ENCODE data around the gene PDE3B. TPM values are rescaled to one million over a fixed set of nuclear protein-coding genes. Genes with fewer than 3 reads are reported as not detected.

PDE3B gene
- total RNA-seq = 2.8 and 3.4 TPM in 2 replicates

DNA sequence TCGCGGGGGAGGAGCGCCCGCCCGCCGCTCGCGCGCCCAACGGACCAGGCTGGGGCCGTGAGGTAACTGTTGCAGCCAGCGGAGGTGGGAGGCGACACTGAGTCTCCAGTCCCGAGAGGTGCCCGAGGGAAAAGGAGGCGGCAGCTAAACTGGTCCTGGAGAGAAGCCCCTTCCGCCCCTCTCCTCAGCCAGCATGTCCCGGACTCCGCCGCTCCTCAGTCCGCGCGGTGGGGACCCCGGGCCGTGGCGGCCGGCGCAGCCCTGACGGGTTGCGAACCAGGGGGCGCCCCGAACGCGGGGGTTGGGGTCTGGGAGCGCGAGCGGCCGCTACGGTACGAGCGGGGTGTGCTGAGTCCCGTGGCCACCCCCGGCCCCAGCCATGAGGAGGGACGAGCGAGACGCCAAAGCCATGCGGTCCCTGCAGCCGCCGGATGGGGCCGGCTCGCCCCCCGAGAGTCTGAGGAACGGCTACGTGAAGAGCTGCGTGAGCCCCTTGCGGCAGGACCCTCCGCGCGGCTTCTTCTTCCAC is at the start of gene PDE3B:
PDE3B (plus strand) TSS at position 108 of the 529 bp plus-strand sequence; CDS start at position 380, 272 bp downstream.

DNA sequence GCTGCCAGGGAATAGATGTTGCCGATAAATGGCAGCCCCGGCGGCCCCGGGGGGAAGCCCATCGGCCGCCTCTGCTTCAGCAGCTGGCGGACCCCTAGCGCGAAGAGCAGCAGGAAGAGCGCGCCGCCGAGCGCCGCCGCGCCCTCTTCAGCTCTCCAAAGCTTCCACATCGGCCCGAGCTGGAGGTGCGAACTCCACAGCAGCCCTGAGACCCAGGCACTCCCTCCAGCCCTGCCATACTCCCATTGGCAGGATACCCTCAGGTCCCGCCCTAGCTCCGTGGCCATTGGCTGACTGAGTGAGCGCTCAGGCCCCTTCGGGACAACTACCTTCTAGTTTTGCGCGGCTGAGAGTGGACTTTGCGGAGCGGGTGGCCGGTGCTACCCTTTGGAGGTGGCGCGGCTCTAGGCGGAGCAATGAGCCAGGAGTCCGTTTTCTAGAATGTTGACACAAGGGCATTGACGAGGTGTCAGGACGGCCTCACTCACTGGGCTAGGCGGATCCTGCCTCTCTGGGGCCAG is 248.5 kb downstream of the PDE3B start, which contains the start of gene CYP2R1:
CYP2R1 (minus strand) TSS at position 196 of the 521 bp plus-strand sequence; CDS start at position 170, 26 bp downstream.

Other genes starting within 250 kb of the PDE3B start
- gene COPB1, start 144.0 kb upstream of the PDE3B start, total RNA-seq = 140 and 164 TPM in 2 replicates
- 153 and 164 TPM in 2 replicates for gene PSMA1, start 123.4 kb upstream of the PDE3B start, total RNA-seq
- gene CYP2R1, start 248.4 kb downstream of the PDE3B start, total RNA-seq = 6.1 and 8.2 TPM in 2 replicates